RWPE2 (cell line): ENCODE measurements around the gene CDCA5.

Experiments
- ATAC-seq: fragments of 200-7000 bp; cut with Tn5 transposase; 3 replicates; pipeline ENCODE4 v1.9.1; 2021; ENCODE audit warnings: low read depth
- DNase-seq: peaks from one replicate; pipeline ENCODE4 v3.0.0-alpha.2; 2020; ENCODE audit warnings: low spot score
- H3K27ac ChIP-seq: fragments of 450-650 bp; 2 replicates; pipeline ENCODE4 v1.5.1; 2017; ENCODE audit warnings: mild to moderate bottlenecking; ENCODE audit not compliant: poor library complexity, severe bottlenecking
- H3K27me3 ChIP-seq: fragments of 250-450 bp; sonication (Bioruptor Pico); 2 replicates; pipeline ENCODE4 v1.5.1; 2021; ENCODE audit warnings: mild to moderate bottlenecking, moderate library complexity; ENCODE audit not compliant: insufficient read depth, poor library complexity, severe bottlenecking
- H3K36me3 ChIP-seq: fragments of 250-450 bp; sonication (Bioruptor Pico); 2 replicates; pipeline ENCODE4 v1.5.1; 2020; ENCODE audit warnings: low read depth, mild to moderate bottlenecking, moderate library complexity
- H3K4me1 ChIP-seq: fragments of 250-450 bp; sonication (Bioruptor Pico); 2 replicates; pipeline ENCODE4 v1.5.1; 2021; ENCODE audit warnings: mild to moderate bottlenecking, moderate library complexity; ENCODE audit not compliant: insufficient read depth, poor library complexity, severe bottlenecking
- H3K4me3 ChIP-seq: fragments of 250-450 bp; sonication (Bioruptor Pico); 2 replicates; pipeline ENCODE4 v1.5.1; 2021; ENCODE audit warnings: mild to moderate bottlenecking, moderate library complexity; ENCODE audit not compliant: severe bottlenecking
- H3K9me3 ChIP-seq: fragments of 250-450 bp; sonication (Bioruptor Pico); 2 replicates; pipeline ENCODE4 v1.5.1; 2021; ENCODE audit warnings: mild to moderate bottlenecking, moderate library complexity; ENCODE audit not compliant: severe bottlenecking
- TF ChIP-seq, protein P1 (sequence below): fragments of 450-650 bp; IDR thresholded peaks from one replicate; pipeline ENCODE4 v1.5.1; 2017; ENCODE audit warnings: mild to moderate bottlenecking, moderate library complexity; ENCODE audit not compliant: poor library complexity, severe bottlenecking

CDCA5 gene

DNA sequence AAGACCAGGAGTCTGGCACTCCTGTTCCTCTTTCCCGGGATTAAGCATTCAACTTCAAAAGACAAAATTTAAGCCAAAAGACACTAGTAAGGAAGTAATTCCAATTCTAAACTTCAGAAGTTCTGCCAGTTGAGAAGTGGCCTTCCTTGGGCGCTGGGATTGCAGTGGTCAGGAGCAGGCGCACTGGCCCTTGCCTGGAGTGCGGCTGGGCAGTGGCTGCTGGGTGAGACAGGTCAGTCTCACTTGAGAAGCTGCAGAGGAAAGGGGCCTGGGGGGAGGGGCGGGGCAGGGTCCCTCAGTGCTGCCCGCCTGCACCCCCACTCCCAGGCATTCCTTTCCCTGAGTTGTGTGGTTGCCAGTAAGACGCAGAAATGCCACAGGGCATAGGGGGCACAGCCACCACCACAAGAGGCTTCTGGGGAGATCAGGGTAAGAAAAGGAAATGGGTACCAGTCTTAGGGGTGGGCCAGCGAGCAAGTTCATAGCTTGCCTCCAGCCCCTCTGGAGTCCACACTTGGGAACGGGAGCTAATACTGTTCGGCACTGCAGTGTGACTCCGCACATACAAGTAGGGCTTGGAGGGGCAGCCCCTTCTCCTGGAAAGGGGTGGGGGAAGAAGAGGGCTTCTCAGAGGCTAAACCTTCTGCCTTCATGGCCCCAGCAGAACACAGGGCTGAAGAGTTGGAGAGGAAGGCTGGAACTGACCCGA, 43.8 kb upstream of the CDCA5 start:
- Histone ChIP-seq H3K4me1 (peaks cover 8% of the 10 kb centered on the region), H3K4me3 (no peak overlapping the region), H3K9me3 (no peaks in the 10 kb centered on the region), H3K27ac (no peak overlapping the region), H3K36me3 (peaks cover 89% of the 10 kb centered on the region), H3K27me3 (no peaks in the 10 kb centered on the region)
- ATAC-seq (no peak), DNase-seq (no peak)
- TF ChIP-seq, protein P1, sequence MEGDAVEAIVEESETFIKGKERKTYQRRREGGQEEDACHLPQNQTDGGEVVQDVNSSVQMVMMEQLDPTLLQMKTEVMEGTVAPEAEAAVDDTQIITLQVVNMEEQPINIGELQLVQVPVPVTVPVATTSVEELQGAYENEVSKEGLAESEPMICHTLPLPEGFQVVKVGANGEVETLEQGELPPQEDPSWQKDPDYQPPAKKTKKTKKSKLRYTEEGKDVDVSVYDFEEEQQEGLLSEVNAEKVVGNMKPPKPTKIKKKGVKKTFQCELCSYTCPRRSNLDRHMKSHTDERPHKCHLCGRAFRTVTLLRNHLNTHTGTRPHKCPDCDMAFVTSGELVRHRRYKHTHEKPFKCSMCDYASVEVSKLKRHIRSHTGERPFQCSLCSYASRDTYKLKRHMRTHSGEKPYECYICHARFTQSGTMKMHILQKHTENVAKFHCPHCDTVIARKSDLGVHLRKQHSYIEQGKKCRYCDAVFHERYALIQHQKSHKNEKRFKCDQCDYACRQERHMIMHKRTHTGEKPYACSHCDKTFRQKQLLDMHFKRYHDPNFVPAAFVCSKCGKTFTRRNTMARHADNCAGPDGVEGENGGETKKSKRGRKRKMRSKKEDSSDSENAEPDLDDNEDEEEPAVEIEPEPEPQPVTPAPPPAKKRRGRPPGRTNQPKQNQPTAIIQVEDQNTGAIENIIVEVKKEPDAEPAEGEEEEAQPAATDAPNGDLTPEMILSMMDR: no peak

DNA sequence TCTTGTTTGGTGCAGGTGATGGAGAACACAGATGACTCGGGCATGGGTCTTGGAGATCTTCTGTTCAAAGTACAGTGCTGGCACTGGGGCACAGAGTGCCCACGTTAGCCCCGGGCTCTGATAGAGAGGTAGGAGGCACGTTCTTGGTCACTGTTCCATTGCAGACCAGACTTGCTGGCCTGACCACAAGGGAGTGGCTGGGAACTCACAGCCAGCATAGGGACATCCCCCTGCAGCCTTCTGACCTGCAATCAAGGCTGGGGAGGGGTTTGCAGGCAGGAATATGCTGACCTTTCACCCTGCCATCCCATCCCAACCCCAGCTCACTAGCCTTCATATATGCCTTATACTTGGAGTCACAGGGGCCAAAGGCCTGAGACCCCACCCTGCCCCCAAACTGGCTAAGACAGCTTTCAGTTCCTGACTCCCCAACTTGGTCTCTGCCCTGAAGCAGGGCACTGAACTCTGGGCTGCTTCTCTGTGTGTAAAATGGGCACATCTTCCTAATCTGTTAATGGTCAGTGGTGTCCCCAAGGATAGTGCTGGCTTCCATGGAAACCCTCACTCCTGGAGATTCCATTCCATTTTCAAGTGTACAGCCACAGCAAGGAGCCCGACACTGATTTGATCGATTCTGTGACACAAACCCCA, 42.9 kb upstream of the CDCA5 start:
- ATAC-seq: no peak
- peaks cover 80% of the 10 kb centered on the region for H3K36me3 ChIP-seq
- no peak for DNase-seq
- no peak overlapping the region for H3K27ac ChIP-seq
- H3K4me1 ChIP-seq: peaks cover 8% of the 10 kb centered on the region
- H3K27me3 ChIP-seq: no peaks in the 10 kb centered on the region
- no peak overlapping the region for H3K4me3 ChIP-seq
- TF ChIP-seq, protein P1: no peak
- H3K9me3 ChIP-seq: no peaks in the 10 kb centered on the region

DNA sequence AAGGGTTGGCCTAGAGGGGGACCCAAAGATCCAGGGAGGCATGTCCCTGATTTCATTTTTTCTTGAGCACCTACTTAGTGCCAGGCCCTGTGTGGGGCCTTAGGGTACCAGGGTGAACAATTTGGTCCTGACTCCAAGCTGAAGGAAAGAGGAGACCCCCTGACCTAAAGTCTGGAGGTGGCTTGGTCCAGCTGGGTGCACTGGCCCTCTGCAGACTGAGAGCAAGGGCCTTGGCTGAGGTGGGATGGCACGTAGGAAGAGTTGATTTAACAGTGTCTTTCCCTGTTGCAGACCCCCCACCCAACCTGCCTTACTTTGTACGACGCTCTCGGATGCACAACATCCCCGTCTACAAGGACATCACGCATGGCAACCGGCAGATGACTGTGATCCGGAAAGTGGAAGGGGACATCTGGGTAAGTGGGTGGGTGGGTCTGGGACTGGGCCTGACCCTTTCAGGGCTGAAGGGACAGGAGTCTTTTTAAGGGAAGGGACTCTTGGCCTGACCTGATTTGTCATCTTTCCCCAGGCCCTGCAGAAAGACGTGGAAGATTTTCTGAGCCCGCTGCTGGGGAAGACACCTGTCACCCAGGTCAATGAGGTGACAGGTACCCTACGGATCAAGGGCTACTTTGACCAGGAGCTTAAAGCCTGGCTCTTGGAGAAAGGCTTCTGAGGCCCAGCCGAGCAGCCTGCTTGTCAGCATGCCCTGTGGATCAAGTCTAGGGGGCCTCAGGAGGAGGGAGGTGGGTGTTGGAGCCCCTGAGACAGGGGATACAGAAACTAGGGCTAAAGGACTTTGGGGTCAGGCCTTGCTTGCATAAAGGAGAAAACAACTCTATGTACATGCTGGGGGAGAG, 41.6 kb upstream of the CDCA5 start:
- H3K4me1 ChIP-seq: peaks cover 8% of the 10 kb centered on the region
- peaks cover 81% of the 10 kb centered on the region for H3K36me3 ChIP-seq
- no peaks in the 10 kb centered on the region for H3K27me3 ChIP-seq
- DNase-seq: no peak
- ATAC-seq: no peak
- no peak overlapping the region for H3K27ac ChIP-seq
- TF ChIP-seq, protein P1: no peak
- H3K4me3 ChIP-seq: no peak overlapping the region
- H3K9me3 ChIP-seq: no peaks in the 10 kb centered on the region

- Histone ChIP-seq H3K27me3 (no peaks in the 10 kb centered on the region), H3K36me3 (peaks cover 82% of the 10 kb centered on the region), H3K9me3 (no peaks in the 10 kb centered on the region), H3K27ac (no peak overlapping the region), H3K4me1 (peaks cover 8% of the 10 kb centered on the region), H3K4me3 (no peak overlapping the region)
- ATAC-seq (no peak), DNase-seq (no peak)
- TF ChIP-seq, protein P1: no peak
Observed at GRCh38 chr11:65124480-65125196, 40.8 kb upstream of the CDCA5 start.
